Astrocyte (in vitro differentiated cells and primary cell): Measurements from ENCODE around the gene TRPC5OS. TPM values are rescaled to one million over a fixed set of nuclear protein-coding genes. Genes with fewer than 3 reads are reported as not detected.
A peak's percentile ranks its signal among the peaks of the same experiment; 100 is the strongest.

Source experiments
- DNase-seq: peaks from one replicate; pipeline ENCODE4 v3.0.0-alpha.2; 2010; ENCODE audit warnings: low read depth
- FAIRE-seq: peaks from 2 replicates; lab custom pipeline; 2011; peaks lifted over from hg19 to GRCh38; lab: Jason Lieb, UNC
- H2AFZ ChIP-seq: 2 replicates; pipeline ENCODE4 v1.6.0; 2012; ENCODE audit warnings: low read depth, low read length, inconsistent platforms
- H3K27ac ChIP-seq: 2 replicates; pipeline ENCODE4 v1.5.1; 2011; ENCODE audit warnings: low read depth, low read length, inconsistent platforms
- H3K27me3 ChIP-seq: 2 replicates; pipeline ENCODE4 v1.6.0; 2011; ENCODE audit warnings: low read length, inconsistent platforms; ENCODE audit not compliant: insufficient read depth
- H3K36me3 ChIP-seq: 2 replicates; pipeline ENCODE4 v1.5.1; 2011; ENCODE audit warnings: low read length, inconsistent platforms; ENCODE audit not compliant: insufficient read depth
- H3K4me1 ChIP-seq: 2 replicates; pipeline ENCODE4 v1.5.1; 2011; ENCODE audit warnings: low read length, inconsistent platforms; ENCODE audit not compliant: insufficient read depth
- H3K4me2 ChIP-seq: 2 replicates; pipeline ENCODE4 v1.6.0; 2012; ENCODE audit warnings: low read length, inconsistent platforms
- H3K4me3 ChIP-seq: 2 replicates; pipeline ENCODE4 v1.5.1; 2011; ENCODE audit warnings: low read depth, mild to moderate bottlenecking, low read length, inconsistent platforms; ENCODE audit not compliant: insufficient read depth
- H3K79me2 ChIP-seq: 2 replicates; pipeline ENCODE4 v1.6.0; 2012; ENCODE audit warnings: mild to moderate bottlenecking, low read length, inconsistent platforms; ENCODE audit not compliant: insufficient read depth
- H3K9ac ChIP-seq: 2 replicates; pipeline ENCODE4 v1.6.0; 2012; ENCODE audit warnings: mild to moderate bottlenecking, low read length, inconsistent platforms
- H3K9me3 ChIP-seq: 2 replicates; pipeline ENCODE4 v1.5.1; 2012; ENCODE audit warnings: low read depth, mild to moderate bottlenecking, low read length, inconsistent platforms; ENCODE audit not compliant: insufficient read depth
- H4K20me1 ChIP-seq: 2 replicates; pipeline ENCODE4 v1.6.0; 2012; ENCODE audit warnings: low read length, inconsistent platforms; ENCODE audit not compliant: insufficient read depth
- H3K27ac Mint-ChIP-seq: one replicate; pipeline ENCODE4 v1.8.0; 2021; ENCODE audit warnings: mild to moderate bottlenecking, mixed read lengths; ENCODE audit not compliant: unreplicated experiment
- H3K27me3 Mint-ChIP-seq: one replicate; pipeline ENCODE4 v1.8.0; 2021; ENCODE audit warnings: low read depth, mixed read lengths; ENCODE audit not compliant: unreplicated experiment
- H3K36me3 Mint-ChIP-seq: one replicate; pipeline ENCODE4 v1.8.0; 2021; ENCODE audit warnings: low read depth, mixed read lengths; ENCODE audit not compliant: unreplicated experiment
- H3K4me1 Mint-ChIP-seq: one replicate; pipeline ENCODE4 v1.8.0; 2021; ENCODE audit warnings: low read depth, mixed read lengths; ENCODE audit not compliant: unreplicated experiment
- H3K4me3 Mint-ChIP-seq: one replicate; pipeline ENCODE4 v1.8.0; 2021; ENCODE audit warnings: mild to moderate bottlenecking, moderate library complexity, mixed read lengths; ENCODE audit not compliant: unreplicated experiment
- H3K9me3 Mint-ChIP-seq: one replicate; pipeline ENCODE4 v1.8.0; 2021; ENCODE audit warnings: mild to moderate bottlenecking, mixed read lengths; ENCODE audit not compliant: unreplicated experiment
- EZH2 ChIP-seq: IDR thresholded peaks from 2 replicates; pipeline ENCODE4 v1.6.1; 2012; ENCODE audit warnings: mild to moderate bottlenecking, low read length, inconsistent platforms; ENCODE audit not compliant: insufficient read depth
- total RNA-seq: library from RNA; stranded (reverse); gene quantifications from 2 replicates; pipeline ENCODE4 v1.2.1, GENCODE V29; 2021
- TF ChIP-seq, protein P1 (sequence below): IDR thresholded peaks from 2 replicates; pipeline ENCODE4 v1.5.1; 2011; ENCODE audit warnings: low read depth, mild to moderate bottlenecking, inconsistent platforms, low read length, moderate library complexity; ENCODE audit not compliant: insufficient read depth

Gene TRPC5OS
- total RNA-seq, 1 donor from 2014 or later = not detected

DNA sequence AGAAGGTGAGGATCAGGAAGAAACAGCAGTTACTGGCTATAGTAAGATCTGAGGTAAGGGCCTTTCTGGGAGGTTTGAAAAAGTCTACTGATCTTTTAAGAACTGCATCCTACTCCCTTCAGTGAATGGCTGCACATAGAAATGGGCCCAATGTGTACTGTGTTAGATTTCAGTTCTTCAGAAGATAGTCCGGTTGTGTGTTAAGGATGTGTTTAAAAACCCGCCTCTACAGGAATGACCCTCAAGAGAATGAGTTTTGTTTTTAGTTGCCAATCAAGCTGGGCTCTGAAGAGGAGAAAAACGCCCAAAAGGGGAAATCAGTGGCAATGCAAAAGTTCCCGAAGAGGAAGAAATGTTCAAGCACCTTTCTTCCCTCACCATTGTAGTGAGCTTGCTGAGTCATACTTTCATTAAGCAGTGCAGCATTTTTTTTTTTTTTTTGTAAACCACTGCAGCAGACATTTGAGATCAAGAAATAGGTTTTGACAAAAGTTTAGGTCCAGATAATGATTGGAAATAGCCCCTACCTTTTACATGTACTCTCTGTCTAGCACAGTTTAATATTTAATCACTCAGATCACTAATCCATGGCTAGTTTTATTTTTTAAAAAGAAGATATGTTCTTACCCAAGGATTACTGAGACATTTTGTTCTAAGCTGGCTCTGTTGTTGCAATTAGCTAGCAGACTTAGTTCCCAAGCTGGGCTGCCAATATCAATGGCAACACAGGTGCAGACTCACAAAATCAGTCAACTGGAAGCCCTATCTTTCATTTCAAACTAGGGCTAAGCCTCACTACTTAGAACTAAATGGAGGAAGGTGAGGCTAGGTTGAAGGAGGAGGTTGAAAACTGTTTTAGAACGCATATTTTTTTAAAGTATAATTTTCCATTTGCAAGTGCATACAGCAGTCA is 7.0 kb upstream of the TRPC5OS start:
- DNase-seq (no peak), FAIRE-seq (peak; percentile 62)
- Mint-ChIP-seq H3K36me3 (no peaks in the 10 kb centered on the region), H3K4me1 (peaks cover 8% of the 10 kb centered on the region), H3K9me3 (no peaks in the 10 kb centered on the region), H3K27me3 (no peaks in the 10 kb centered on the region), H3K27ac (peak overlapping the region; percentile 66), H3K4me3 (no peak overlapping the region)
- H3K27ac ChIP-seq = no peak overlapping the region
- H3K36me3 ChIP-seq = no peaks in the 10 kb centered on the region
- peak overlapping the region; percentile 62 for H3K4me2 ChIP-seq
- no peaks in the 10 kb centered on the region for H3K79me2 ChIP-seq
- peaks cover 3% of the 10 kb centered on the region for H3K4me1 ChIP-seq
- no peak overlapping the region for H3K9ac ChIP-seq
- no peak overlapping the region for H3K4me3 ChIP-seq
- H3K9me3 ChIP-seq = no peaks in the 10 kb centered on the region
- no peaks in the 10 kb centered on the region for H3K27me3 ChIP-seq
- no peak overlapping the region for H2AFZ ChIP-seq
- no peaks in the 10 kb centered on the region for H4K20me1 ChIP-seq
- TF ChIP-seq EZH2 = no peak
- TF ChIP-seq, protein P1, sequence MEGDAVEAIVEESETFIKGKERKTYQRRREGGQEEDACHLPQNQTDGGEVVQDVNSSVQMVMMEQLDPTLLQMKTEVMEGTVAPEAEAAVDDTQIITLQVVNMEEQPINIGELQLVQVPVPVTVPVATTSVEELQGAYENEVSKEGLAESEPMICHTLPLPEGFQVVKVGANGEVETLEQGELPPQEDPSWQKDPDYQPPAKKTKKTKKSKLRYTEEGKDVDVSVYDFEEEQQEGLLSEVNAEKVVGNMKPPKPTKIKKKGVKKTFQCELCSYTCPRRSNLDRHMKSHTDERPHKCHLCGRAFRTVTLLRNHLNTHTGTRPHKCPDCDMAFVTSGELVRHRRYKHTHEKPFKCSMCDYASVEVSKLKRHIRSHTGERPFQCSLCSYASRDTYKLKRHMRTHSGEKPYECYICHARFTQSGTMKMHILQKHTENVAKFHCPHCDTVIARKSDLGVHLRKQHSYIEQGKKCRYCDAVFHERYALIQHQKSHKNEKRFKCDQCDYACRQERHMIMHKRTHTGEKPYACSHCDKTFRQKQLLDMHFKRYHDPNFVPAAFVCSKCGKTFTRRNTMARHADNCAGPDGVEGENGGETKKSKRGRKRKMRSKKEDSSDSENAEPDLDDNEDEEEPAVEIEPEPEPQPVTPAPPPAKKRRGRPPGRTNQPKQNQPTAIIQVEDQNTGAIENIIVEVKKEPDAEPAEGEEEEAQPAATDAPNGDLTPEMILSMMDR = no peak

DNA sequence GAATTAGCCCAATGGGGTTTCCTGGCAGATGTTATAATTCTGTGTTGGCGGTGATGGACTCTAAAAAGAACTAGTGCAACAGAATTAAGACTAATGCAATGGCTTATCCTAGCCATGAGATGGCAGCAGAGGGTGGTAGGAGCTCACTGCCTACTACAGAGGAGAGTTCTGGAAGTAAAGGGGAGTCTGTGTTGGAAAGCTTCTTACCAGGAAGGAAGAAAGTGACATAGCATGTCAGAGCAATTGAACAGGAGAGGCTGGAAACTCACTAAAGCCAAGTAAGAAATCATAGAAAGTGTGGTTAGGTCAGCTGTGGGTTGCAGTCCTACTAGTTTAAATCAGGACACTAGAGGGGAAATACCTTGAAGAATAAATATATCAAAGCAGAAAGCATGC is 6.3 kb upstream of the TRPC5OS start:
- peaks cover 8% of the 10 kb centered on the region for H3K4me1 Mint-ChIP-seq
- Histone ChIP-seq H3K27ac (no peak overlapping the region), H3K4me2 (no peak overlapping the region), H2AFZ (no peak overlapping the region), H3K9me3 (no peaks in the 10 kb centered on the region), H4K20me1 (no peaks in the 10 kb centered on the region), H3K27me3 (no peaks in the 10 kb centered on the region), H3K4me3 (no peak overlapping the region), H3K36me3 (no peaks in the 10 kb centered on the region), H3K4me1 (peaks cover 3% of the 10 kb centered on the region), H3K9ac (no peak overlapping the region), H3K79me2 (no peaks in the 10 kb centered on the region)
- no peaks in the 10 kb centered on the region for H3K9me3 Mint-ChIP-seq
- no peaks in the 10 kb centered on the region for H3K36me3 Mint-ChIP-seq
- H3K4me3 Mint-ChIP-seq = no peak overlapping the region
- no peak overlapping the region for H3K27ac Mint-ChIP-seq
- no peaks in the 10 kb centered on the region for H3K27me3 Mint-ChIP-seq
- TF ChIP-seq, protein P1 = peak; percentile 49
- no peak for TF ChIP-seq EZH2
- FAIRE-seq = peak; percentile 99
- peak; percentile 29 for DNase-seq

DNA sequence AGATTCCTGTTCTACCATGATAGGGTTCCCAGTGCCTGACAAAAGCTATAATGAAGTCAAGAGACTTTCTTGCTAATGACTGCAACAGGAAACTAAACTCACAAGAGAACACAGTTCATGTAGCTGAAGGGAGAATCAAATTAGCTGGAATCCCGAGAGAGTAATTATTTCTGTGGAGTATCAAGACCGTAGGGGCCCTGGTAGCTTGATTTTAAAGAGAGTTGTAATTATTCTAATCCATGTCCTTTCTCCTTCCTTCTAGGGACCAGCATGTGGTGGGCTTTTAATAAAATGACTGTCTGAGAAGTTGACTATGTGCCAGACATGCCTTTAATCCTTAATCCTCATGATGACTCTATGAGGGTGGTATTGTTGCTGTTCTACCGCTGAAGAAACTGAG is 1.7 kb upstream of the TRPC5OS start:
- Histone ChIP-seq H2AFZ (no peak overlapping the region), H3K27ac (no peak overlapping the region), H3K79me2 (no peaks in the 10 kb centered on the region), H3K4me1 (no peaks in the 10 kb centered on the region), H3K9ac (no peak overlapping the region), H3K4me3 (no peak overlapping the region), H3K36me3 (no peaks in the 10 kb centered on the region), H3K4me2 (no peak overlapping the region), H3K9me3 (no peaks in the 10 kb centered on the region), H3K27me3 (no peaks in the 10 kb centered on the region), H4K20me1 (no peaks in the 10 kb centered on the region)
- Mint-ChIP-seq H3K27ac (no peak overlapping the region), H3K4me1 (no peaks in the 10 kb centered on the region), H3K27me3 (no peaks in the 10 kb centered on the region), H3K36me3 (no peaks in the 10 kb centered on the region), H3K9me3 (no peaks in the 10 kb centered on the region), H3K4me3 (no peak overlapping the region)
- FAIRE-seq (peak; percentile 85), DNase-seq (no peak)
- TF ChIP-seq, protein P1 = no peak
- TF ChIP-seq EZH2 = no peak
